Vagina (tissue), 2 donors: ENCODE results near the gene RICTOR. TPM values are rescaled to one million over a fixed set of nuclear protein-coding genes. Genes with fewer than 3 reads are reported as not detected.

Source experiments
- DNase-seq, 2 donors: peaks; one replicate each; pipeline ENCODE4 v3.0.0-alpha.2; 2017; ENCODE audit errors: extremely low spot score in 2 of 2
- H3K27ac ChIP-seq: fragments of 200-600 bp; sonication (generic); one replicate; pipeline ENCODE4 v1.5.1; 2019
- H3K27me3 ChIP-seq: fragments of 200-600 bp; sonication (generic); one replicate; pipeline ENCODE4 v1.5.1; 2019
- H3K36me3 ChIP-seq, 2 donors: fragments of 200-600 bp; sonication (generic); one replicate each; pipeline ENCODE4 v1.5.1; 2017 to 2019
- H3K4me1 ChIP-seq: fragments of 200-600 bp; sonication (generic); one replicate; pipeline ENCODE4 v1.5.1; 2019
- H3K4me3 ChIP-seq, 2 donors: fragments of 200-600 bp; sonication (generic); 1 replicate in 1 of 2; 2 replicates in 1 of 2; pipeline ENCODE4 v1.5.1; 2016 to 2019
- H3K9me3 ChIP-seq: fragments of 200-600 bp; sonication (generic); one replicate; pipeline ENCODE4 v1.5.1; 2019
- POLR2A ChIP-seq, 2 donors: fragments of 450-650 bp; IDR thresholded peaks; one replicate each; pipeline ENCODE4 v1.6.1; 2017; ENCODE audit warnings: antibody characterized with exemption in 2 of 2, mild to moderate bottlenecking in 2 of 2, moderate library complexity in 2 of 2
- POLR2AphosphoS5 ChIP-seq, 2 donors: sonication (generic); formaldehyde crosslinking; IDR thresholded peaks; one replicate each; pipeline ENCODE4 v1.9.0; 2017; ENCODE audit warnings: antibody characterized with exemption in 2 of 2, mild to moderate bottlenecking in 2 of 2, low read depth in 1 of 2; ENCODE audit not compliant: insufficient read depth in 1 of 2
- intact Hi-C: fragments of 100-400 bp; cut with DNase I; formaldehyde crosslinking; loops from one replicate; pipeline ENCODE4 v1.15.1; 2023
- total RNA-seq: library from RNA; depleted of rRNA; stranded (reverse); fragments of >200 nt; gene quantifications from one replicate; pipeline ENCODE4 v1.2.3, GENCODE V29; 2016
- TF ChIP-seq, protein P1 (sequence below), 3 experiments: fragments of 450-650 bp in 2 of 3; fragments of 200-600 bp in 1 of 3; sonication (generic) in 1 of 3; IDR thresholded peaks; one replicate each; pipeline ENCODE4 v1.5.1; 2017 to 2019; ENCODE audit warnings: antibody characterized with exemption in 3 of 3, mild to moderate bottlenecking in 2 of 3, moderate library complexity in 2 of 3

The RICTOR gene
- total RNA-seq, 1 donor from 2014 or later = 39.3 TPM

DNA sequence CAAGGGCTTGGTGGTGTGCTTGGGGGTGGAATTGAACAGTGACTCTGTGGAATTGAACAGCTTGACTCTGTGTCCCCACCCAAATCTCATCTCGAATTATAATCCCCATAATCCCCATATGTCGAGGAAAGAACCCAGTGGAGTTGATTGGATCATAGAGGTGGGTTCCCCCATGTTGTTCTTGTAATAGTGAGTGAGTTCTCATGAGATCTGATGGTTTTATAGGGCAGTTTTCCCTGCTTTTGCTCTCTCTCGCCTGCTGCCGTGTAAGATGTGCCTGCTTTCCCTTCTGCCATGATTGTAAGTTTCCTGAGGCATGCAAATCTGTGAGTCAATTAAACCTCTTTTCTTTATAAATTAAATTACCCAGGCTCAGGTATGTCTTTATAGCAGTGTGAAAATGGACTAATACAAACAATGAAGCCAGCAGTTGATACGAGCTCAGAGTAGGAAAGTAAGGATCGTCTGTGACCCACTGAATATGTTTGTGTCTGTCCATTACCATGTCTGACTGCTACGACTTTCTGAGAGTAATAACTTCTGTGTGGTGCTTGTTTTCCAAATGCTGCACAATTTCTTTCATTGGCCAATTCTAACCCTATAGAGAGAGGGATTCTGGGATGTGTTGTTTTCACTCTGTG is 17.9 kb upstream of the RICTOR start:
- Histone ChIP-seq H3K27ac (no peak overlapping the region), H3K36me3 (no peaks in the 10 kb centered on the region), H3K4me3 (no peak overlapping the region), H3K9me3 (no peaks in the 10 kb centered on the region), H3K27me3 (no peaks in the 10 kb centered on the region), H3K4me1 (no peaks in the 10 kb centered on the region)
- TF ChIP-seq POLR2A (IDR thresholded peaks at IDR 0.05) (no peak), POLR2AphosphoS5 (IDR thresholded peaks at IDR 0.05; ENCODE audit: insufficient read depth in 1 of 2, low read depth in 1 of 2) (no peak)
- TF ChIP-seq, protein P1, sequence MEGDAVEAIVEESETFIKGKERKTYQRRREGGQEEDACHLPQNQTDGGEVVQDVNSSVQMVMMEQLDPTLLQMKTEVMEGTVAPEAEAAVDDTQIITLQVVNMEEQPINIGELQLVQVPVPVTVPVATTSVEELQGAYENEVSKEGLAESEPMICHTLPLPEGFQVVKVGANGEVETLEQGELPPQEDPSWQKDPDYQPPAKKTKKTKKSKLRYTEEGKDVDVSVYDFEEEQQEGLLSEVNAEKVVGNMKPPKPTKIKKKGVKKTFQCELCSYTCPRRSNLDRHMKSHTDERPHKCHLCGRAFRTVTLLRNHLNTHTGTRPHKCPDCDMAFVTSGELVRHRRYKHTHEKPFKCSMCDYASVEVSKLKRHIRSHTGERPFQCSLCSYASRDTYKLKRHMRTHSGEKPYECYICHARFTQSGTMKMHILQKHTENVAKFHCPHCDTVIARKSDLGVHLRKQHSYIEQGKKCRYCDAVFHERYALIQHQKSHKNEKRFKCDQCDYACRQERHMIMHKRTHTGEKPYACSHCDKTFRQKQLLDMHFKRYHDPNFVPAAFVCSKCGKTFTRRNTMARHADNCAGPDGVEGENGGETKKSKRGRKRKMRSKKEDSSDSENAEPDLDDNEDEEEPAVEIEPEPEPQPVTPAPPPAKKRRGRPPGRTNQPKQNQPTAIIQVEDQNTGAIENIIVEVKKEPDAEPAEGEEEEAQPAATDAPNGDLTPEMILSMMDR (IDR thresholded peaks at IDR 0.05) = no peak
- intact Hi-C loops = no loop called here
- no peak for DNase-seq

DNA sequence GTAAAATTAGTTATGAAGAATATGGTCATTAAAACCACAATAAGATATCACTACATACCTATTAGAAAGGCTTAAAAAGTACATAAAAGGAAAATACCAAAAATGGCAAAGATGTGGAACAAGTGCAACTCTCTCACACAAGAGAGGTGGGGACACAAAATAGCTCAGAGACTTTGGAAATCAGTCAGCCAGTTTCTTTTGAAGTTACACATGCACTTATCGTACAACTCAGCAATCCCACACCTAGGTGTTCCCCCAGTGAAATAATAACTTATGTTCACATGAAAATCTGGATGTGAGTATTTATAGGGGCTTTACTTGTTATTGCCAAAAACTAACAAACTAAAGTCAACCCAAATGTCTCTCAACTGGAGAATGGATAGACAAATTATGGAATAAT is 9.8 kb upstream of the RICTOR start:
- Histone ChIP-seq H3K4me3 (no peak overlapping the region), H3K4me1 (no peaks in the 10 kb centered on the region), H3K27ac (no peak overlapping the region), H3K9me3 (no peaks in the 10 kb centered on the region), H3K27me3 (no peaks in the 10 kb centered on the region), H3K36me3 (no peaks in the 10 kb centered on the region)
- DNase-seq = no peak
- intact Hi-C loops = no loop called here
- TF ChIP-seq POLR2AphosphoS5 (IDR thresholded peaks at IDR 0.05; ENCODE audit: insufficient read depth in 1 of 2, low read depth in 1 of 2) (no peak), POLR2A (IDR thresholded peaks at IDR 0.05) (no peak)
- TF ChIP-seq, protein P1 (IDR thresholded peaks at IDR 0.05) = no peak

DNA sequence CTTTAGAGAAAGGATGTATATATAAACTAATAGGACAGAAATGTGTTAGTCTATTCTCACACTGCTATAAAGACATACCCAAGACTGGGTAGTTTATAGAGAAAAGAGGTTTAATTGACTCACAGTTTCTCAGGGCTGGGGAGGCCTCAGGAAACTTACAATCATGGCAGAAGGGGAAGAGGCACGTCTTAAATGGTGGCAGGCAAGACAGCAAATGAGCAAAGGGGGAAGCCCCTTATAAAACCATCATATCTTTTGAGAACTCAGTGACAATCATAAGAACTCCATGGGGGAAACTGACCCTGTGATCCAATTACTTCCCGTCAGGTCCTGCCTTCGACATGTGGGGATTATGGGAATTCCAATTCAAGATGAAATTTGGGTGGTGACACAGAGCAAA is 8.8 kb upstream of the RICTOR start:
- DNase-seq = no peak

GRCh38 chr5:39080597-39081204 is 6.5 kb upstream of the RICTOR start:
- Histone ChIP-seq H3K9me3 (no peaks in the 10 kb centered on the region), H3K4me3 (no peak overlapping the region), H3K27me3 (no peaks in the 10 kb centered on the region), H3K4me1 (peaks cover 10% of the 10 kb centered on the region), H3K36me3 (no peaks in the 10 kb centered on the region), H3K27ac (no peak overlapping the region)
- TF ChIP-seq POLR2AphosphoS5 (IDR thresholded peaks at IDR 0.05; ENCODE audit: insufficient read depth in 1 of 2, low read depth in 1 of 2) = no peak
- TF ChIP-seq, protein P1 (IDR thresholded peaks at IDR 0.05) = peak; percentile 72 to 86 (median 77)
- intact Hi-C loops = no loop called here
- no peak for DNase-seq

More for the DNA sequence above, 8.8 kb upstream of the RICTOR start:
- no peaks in the 10 kb centered on the region for H3K27me3 ChIP-seq
- no peaks in the 10 kb centered on the region for H3K9me3 ChIP-seq
- H3K4me3 ChIP-seq = no peak overlapping the region
- intact Hi-C loops = no loop called here
- H3K27ac ChIP-seq = no peak overlapping the region
- H3K36me3 ChIP-seq = no peaks in the 10 kb centered on the region
- H3K4me1 ChIP-seq = no peaks in the 10 kb centered on the region
- TF ChIP-seq POLR2A (IDR thresholded peaks at IDR 0.05) = no peak
- TF ChIP-seq, protein P1 (IDR thresholded peaks at IDR 0.05) = no peak
- no peak for TF ChIP-seq POLR2AphosphoS5 (IDR thresholded peaks at IDR 0.05; ENCODE audit: insufficient read depth in 1 of 2, low read depth in 1 of 2)

- no peaks in the 10 kb centered on the region for H3K27me3 ChIP-seq
- H3K36me3 ChIP-seq = no peaks in the 10 kb centered on the region
- intact Hi-C loops = no loop called here
- no peaks in the 10 kb centered on the region for H3K9me3 ChIP-seq
- no peak overlapping the region for H3K27ac ChIP-seq
- no peak for DNase-seq
- H3K4me3 ChIP-seq = no peak overlapping the region
- TF ChIP-seq, protein P1 (IDR thresholded peaks at IDR 0.05) = no peak
- TF ChIP-seq POLR2AphosphoS5 (IDR thresholded peaks at IDR 0.05; ENCODE audit: insufficient read depth in 1 of 2, low read depth in 1 of 2) (no peak), POLR2A (IDR thresholded peaks at IDR 0.05) (no peak)
- H3K4me1 ChIP-seq = peaks cover 10% of the 10 kb centered on the region
These were observed 6.0 kb upstream of the RICTOR start for GRCh38 chr5:39080168-39080567.
